Activated CD4-positive, CD25-positive, alpha-beta regulatory T cell treated with anti-CD3 and anti-CD28 coated beads, Interleukin-2, amount 50 U/mL, for 24 hours (primary cell): Measurements from ENCODE around the gene TNK2.
"Not testable (repeated sequence)": the region's sequence is repeated elsewhere in the genome, so short reads cannot be mapped to it uniquely, and the experiment has no call there.

Experiments
- ATAC-seq, 2 donors: fragments of 150-1000 bp; cut with Tn5 transposase; one replicate each; pipeline ENCODE4 v1.10.0; 2021; ENCODE audit warnings: mild to moderate bottlenecking in 1 of 2, moderate library complexity in 1 of 2

Gene TNK2

DNA sequence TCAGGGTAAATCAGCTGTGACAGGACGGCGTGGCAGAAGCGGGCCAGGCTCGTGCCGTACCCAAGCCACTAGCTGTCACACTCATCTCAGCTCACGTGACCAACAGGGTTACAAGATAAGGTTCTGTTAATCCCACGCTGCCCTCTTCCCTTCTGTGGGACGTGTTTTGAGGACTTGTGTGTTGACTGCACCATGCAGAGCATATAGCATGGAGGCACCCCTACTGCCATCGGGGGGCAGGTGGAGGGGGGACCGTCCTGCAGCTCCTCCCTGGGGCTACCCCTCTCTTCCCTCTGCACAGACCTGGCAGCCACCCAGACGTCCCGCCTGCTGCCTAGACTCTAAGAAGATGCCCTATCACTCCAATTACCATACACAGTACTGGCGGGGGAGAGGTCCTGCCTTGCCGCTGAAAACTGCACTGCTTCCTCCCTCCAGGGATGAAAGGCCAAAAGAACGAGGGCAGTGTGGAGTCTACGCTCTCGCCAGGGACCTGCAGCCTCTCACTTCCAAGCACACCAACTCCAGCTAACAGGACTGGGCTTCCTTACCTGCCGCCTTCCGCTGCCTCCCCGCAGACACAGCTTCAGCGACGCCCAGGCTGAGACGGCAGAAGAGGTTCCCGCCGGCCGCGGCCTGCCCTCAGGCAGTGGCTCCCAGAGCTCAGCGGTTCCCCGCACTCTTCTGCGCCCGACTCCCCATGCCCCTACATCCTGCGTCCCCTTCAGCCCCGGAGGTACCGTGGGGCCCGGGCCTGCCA lies at the start of gene TNK2:
TSS of gene TNK2 (minus strand) at position 618 of the 760 bp plus-strand sequence. CDS start 19,963 bp downstream, outside the sequence.
- peak; percentile 26 to 30 for ATAC-seq

DNA sequence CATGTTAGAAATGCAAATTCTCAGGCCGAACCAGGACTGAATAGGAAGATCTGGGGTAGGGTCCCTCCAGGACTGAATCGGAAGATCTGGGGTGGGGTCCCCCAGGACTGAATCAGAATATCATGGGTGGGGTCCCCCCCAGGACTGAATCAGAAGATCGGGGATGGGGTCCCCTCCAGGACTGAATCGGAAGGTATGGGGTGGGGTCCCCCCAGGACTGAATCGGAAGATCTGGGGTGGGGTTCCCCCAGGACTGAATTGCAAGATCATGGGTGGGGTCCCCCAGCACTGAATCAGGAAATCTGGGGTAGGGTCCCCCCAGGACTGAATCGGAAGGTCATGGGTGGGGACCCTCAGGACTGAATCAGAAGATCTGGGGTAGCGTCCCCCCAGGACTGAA lies 48.2 kb upstream of the TNK2 start:
- no peak for ATAC-seq

DNA sequence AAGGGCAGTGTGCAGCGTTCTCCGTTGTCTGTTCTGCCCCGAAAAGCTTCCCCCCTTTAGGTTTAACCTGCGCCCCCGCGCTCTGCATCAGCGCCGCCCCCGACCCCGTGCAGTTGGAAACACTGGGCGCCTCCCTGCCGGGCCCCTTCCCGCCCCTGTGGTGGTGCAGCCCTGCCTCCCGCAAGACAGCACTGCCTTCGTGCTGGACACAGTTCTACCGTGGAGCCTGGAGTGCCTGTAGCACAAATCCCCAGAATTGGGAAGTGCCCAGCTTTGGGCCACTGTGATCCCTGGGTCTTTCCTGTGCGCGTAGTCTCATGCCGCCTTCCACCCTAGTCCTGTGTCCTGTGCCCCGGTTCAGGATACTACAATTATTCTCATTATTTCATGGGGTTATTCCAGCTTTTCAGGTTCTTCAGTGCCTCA lies 47.1 kb upstream of the TNK2 start:
- ATAC-seq: not testable (repeated sequence)

DNA sequence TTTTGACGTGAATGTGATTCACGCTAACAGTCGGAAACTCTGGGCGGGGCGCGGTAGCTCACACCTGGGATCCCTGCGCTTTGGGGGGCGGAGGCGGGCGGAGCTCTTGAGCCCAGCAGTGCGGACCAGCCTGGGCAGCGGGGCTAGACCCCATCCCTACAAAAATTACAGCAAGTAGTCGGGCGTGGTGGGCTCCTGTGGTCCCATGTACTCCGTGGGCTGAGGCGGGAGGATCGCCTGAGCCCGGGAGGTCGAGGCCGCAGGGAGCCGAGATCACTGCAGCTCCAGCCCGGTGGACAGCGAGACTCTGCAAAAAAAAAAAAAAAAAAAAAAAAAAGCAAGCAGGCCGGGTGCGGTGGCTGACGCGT lies 46.4 kb upstream of the TNK2 start:
- ATAC-seq: peak; percentile 55 to 56

DNA sequence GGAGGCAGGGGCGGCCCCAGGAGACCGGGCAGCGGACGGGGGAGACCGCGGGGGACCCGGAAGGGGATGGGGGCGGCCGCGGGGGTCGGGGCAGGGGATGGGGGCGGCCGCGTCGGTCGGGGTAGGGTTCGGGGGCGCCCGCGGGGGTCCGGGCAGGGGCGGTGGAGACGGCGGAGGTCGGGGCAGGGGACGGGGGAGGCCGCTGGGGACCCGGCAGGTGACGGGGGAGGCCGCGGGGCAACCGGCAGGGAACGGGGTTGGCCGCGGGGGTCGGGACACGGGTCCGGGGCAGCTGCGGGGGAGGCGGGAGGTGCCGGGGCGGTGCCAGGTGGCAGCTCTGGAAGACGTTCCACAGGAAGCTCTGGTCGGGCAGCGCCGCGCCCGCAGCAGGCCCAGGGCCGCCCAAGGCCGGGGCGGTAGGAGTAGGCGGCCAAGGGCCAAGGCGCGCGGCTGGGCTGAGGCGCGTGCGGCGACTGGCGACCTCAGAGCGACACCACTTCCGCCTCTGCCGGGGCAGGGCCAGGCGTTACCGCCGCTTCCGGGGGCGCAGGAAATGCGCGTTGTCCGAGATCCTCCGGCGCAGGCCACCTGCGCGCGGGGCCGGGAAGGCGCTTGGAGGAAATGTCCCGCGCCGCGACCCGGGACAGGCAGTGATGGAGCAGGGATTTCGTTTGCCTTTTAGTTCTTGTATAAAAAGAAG lies 45.9 kb upstream of the TNK2 start:
- ATAC-seq: peak; percentile 97

DNA sequence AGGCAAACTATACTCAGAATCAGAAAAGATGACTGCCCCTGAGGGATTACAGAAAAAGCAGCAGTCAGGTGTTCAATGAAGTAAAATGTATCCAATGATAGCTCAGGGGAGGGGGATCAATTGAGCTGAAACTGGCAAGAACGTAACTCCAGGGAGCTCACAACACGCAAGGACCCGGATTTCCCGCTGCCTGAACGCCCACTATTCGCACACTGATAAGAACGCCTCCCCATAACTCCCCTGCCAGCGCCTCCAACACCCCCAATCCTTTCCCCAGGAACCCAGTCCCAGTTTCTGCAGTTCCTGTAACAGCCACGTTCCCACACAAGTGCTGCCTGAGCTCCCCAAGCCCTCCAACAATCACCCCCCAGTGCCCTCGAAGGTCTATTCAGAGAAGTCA lies 44.2 kb upstream of the TNK2 start:
- ATAC-seq: not testable (repeated sequence)

DNA sequence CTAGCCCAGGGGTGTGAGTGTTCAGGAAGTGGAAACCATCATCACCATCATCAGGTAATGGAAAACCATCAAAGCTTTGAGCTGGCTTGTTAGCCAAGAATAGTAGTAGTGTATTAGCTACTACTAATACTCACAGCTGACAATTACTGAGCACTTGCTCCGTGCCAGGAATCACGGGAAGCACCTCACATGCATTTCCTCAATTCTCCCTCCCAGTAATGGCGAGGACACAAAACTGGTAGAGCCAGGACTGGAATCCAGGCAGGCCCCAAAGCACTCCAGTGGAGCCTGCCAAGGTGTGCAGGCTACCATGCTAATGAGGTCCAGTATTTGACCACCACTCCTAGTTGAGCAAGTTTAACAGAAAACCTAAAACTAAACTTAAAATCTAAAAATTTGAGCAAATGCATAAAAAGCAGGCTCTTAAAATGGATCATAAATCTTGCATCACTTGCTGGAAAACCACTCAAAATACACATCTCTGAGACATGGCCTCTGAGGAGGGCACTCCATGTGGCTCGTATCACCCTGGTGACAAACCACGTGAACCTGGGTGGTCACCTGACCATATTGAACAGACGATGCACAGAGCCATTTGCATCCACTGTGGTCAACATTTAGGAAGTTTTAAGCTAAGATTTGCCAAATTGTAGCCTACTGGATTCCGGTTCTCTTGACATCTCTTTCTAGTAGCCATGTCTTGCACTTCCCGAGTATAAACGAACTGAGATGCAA lies 43.3 kb upstream of the TNK2 start:
- ATAC-seq: not testable (repeated sequence)

DNA sequence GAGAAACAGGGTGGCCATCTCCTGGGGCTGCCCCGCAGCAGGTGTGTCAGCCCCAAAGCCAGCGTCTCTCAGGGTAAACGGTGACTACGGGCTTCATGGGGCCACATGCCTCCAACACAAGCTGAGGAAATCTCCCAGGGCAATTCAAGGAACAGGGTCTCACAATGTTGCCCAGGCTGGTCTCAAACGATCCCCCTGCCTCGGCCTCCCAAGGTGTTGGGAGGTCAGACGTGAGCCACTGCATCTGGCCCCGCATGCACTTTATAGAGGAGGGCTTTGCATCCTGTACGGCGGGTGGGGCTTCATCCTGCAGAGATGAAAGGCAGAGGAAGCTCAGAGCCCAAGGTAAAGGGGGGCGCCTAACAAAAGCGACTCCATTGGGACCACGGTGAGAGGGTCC lies 42.4 kb upstream of the TNK2 start:
- not testable (repeated sequence) for ATAC-seq

DNA sequence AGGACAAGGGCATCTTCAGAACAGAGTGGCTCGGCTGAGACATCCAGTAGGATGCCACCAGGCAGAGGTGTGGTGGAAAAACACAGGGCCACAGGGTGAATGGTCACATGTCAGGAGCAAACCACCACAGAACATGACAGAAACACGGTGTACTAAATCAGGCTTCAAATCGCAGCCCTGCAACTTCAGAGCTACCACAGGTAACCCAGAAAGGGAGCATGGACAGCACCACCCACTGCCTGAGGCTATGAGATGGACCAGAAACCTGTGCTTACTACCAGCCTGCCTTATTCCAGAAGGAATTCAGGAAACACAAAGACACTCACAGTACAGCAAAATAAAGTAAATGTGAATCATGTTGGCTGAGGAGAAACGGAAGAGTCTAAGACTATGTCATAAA lies 41.8 kb upstream of the TNK2 start:
- ATAC-seq: not testable (repeated sequence)

DNA sequence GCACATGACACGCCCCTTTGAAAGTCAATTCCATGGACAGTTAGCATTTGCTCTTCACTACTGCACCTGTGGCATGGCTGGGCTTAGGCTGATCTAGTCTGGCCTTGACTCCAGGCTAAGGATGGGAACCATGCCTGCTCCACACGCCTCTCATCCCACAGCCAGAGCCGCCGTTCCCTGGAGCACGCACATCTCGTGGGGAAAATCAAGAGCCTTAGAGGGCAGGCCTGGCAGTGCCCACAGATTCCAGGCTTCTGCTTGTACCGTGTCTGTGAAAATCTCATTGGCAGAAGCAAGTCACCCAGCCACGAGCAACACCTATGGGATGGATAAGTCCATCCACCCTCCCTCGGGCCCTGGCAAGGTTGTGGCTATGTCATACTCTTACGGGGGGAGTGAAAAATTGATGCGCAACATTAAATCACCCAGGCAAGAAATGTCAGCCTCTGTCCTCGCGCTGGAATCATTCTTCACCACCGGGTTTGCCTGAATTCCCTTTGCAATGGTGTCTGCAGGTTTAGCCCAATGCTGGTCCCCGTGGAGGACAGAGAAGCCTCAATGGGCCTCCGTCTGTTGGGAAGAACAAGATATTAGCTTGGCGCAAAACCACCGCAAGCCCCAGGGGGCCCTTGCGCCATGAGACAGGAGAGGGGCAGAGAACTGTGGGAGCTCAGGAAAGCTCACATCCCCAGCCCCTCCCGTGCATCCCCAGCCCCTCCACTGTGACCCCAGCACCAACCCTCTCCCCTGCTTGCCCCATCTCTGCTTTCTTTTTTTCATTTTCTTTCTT lies 38.8 kb upstream of the TNK2 start:
- not testable (repeated sequence) for ATAC-seq

DNA sequence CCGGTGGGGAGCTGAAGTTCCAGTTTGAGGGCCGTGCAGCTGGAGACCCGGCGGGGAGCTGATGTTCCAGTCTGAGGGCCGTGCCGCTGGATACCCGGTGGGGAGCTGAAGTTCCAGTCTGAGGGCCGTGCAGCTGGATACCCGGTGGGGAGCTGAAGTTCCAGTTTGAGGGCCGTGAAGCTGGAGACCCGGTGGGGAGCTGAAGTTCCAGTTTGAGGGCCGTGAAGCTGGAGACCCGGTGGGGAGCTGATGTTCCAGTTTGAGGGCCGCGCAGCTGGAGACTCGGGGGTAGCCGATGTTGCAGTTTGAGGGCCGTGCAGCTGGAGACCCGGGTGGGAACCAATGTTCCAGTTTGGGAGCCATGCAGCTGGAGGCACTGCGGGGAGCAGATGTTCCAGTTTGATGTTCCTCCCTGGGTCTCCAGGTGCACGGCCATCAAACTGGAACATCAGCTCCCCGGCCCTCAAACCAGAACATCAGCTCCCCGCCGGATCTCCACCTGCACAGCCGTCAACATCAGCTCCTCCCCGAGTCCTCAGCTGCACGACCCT lies 33.0 kb upstream of the TNK2 start:
- ATAC-seq: not testable (repeated sequence)

DNA sequence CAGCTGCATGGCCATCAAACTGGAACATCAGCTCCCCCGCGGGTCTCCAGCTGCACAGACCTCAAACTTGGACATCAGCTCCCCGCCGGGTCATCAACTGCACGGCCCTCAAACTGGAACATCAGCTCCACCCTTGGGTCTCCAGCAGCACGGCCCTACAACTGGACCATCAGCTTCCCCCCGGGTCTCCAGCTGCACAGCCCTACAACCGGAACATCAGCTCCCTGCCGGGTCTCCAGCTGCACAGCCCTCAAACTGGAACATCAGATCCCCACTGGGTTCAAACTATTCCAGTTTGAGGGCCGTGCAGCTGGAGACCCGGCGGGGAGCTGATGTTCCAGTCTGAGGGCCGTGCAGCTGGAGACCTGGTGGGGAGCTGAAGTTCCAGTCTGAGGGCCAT lies 32.5 kb upstream of the TNK2 start:
- ATAC-seq: not testable (repeated sequence)

DNA sequence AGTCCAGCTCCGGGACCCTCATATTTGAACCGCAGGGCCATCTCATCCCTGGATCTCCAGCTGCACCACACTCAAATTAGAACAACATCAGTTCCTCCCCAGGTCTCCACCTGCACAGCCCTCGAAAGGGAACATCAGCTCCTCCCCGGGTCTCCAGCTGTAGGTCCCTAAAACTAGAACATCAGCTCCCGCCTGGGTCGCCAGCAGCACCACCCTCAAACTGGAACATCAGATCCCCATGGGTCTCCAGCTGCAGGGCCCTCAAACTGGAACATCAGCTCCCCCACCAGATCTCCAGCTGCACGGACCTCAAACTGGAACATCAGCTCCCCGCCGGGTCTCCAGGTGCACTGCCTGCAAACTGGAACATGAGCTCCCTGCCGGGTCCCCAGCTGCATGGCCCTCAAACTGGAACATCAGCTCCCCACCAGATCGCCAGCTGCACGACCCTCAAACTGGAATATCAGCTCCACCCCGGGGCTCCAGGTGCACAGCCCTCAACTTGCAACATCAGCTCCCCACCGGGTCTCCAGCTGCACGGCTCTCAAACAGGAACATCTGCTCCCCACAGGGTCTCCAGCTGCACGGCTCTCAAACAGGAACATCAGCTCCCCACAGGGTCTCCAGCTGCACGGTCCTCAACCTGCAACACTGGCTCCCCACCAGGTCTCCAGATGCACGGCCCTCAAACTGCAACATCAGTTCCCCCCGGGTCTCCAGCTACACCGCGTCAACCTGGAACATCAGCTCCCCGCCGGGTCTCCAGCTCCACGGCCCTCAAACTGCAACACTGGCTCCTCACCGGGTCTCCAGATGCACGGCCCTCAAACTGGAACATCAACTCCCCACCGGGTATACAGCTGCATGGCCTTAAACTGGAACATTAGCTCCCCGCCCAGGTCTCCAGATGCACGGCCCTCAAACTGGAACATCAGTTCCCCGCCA lies 31.4 kb upstream of the TNK2 start:
- ATAC-seq: not testable (repeated sequence)

DNA sequence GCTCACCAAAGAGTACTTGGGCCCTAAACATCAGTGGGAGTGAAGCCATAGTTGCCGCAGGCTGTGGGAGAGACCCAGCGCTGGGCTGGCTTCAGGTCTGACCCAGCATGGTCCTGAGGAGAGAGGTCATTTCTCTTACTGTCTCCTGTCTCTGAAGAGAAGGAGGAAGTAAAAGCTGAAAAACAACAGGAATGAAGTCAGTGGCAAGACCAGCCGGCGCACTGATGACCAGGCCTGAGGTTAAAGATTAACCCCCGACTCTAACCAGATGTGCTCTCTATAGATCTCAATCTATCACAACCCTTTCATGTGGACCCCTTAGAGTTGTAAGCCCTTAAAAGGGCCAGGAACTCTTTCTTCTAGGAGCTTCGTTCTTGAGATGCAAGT lies 24.7 kb upstream of the TNK2 start:
- not testable (repeated sequence) for ATAC-seq

DNA sequence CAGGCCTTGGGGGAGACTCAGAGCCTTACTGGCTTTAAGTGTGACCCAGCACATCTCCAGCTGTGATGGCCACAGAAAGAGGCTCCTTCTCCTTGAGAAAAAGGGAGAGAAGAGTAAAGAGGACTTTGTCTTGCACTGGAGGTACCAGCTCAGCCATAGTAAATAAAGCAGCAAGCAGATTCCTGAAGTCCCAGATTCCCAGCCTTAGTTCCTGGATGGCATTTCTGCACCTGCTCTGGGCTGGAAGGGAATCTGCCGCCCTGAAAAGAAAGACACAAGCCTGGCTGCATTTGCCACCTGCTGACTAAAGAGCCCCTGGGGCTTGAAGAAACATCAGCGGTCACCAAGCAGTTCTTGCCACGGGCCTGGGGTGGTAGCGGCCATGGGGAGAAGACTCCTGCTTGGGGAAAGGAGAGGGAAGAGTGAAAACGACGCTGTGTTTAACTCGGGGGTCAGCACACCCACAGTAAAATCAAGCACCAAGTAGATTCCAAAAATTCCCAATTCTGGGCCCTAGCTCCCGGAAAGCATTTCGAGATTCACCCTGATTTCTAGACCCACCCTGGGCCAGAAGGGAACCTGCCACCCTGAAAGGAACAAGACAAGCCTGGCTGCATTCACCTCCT lies 24.2 kb upstream of the TNK2 start:
- no peak for ATAC-seq

DNA sequence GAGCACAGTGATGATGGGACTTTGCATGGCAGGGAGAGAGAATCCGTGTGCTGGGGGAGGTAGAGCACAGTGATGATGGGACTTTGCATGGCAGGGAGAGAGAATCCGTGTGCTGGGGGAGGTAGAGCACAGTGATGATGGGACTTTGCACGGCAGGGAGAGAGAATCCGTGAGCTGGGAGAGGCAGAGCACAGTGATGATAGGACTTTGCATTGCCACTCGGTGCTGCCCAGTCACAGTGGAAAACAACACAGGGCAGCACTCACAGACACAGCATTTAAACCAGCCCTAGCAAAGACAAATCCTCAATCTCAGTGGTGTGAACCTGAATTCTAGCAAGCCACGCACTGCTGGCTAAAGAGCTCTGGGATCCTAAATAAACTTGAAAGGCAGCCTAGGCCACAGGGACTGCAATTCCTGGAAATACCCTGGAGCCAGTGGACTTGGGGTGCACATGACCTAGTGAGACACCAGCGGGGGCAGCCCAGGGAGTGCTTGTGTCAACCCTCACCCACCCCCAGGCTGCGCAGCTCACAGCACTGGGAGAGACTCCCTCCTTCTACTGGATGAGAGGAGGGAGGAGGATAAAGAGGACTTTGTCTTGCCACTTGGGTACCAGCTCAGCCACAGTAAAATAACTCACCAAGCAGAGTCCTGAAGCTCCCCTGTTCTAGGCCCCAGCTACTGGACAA lies 23.4 kb upstream of the TNK2 start:
- no peak for ATAC-seq

DNA sequence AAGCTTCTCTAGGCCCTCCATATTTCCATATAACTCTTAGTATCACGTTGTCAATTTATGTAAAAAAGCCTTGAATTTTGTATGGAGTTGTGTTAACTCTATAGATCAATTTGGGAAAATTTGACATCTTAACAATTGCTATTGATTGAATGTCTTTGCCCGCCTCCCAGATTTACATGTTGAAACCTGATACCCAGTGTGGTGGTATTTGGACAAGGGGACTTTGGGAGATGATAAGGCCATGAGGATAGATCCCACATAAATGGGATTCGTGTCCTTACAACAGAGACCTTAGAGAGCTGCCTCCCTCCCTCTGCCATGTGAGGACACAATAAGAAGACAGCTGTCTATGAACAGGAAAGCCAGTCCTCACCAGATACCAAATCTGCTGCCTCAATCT lies 21.1 kb upstream of the TNK2 start:
- ATAC-seq: no peak

DNA sequence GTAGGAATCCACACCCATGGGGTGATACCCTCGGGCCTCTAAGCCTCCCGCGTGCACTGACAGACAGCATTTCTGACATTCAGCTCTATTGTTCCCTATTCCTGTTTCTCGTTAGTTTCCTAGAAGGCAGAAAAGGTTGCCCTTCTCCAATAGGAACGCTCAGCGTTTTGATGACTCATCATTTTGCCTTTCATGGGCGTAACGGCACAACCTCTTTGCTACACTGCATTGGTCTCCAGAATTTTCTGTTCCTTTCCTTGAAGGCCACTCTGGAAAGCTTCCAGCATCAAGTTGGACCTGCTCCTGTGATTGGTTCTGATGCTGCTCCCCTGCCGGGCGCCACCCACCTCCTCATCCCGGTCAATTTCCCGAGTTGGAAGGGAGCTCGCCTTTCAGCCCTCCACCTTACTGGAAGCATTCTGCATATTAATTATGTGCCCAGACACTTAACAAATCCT lies 13.0 kb upstream of the TNK2 start:
- no peak for ATAC-seq

DNA sequence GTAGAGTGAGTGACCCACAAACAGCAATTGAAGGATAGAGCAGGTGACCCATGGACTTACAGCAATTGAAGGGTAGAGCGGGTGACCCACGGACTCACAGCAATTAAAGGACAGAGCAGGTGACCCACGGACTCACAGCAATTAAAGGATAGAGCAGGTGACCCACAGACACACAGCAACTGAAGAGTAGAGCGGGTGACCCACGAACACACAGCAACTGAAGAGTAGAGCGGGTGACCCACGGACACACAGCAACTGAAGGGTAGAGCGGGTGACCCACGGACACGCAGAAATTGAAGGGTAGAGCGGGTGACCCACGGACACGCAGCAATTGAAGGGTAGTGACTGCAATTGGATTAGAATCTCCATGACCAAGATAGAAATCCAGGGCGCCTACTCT lies 9.8 kb upstream of the TNK2 start:
- ATAC-seq: no peak

DNA sequence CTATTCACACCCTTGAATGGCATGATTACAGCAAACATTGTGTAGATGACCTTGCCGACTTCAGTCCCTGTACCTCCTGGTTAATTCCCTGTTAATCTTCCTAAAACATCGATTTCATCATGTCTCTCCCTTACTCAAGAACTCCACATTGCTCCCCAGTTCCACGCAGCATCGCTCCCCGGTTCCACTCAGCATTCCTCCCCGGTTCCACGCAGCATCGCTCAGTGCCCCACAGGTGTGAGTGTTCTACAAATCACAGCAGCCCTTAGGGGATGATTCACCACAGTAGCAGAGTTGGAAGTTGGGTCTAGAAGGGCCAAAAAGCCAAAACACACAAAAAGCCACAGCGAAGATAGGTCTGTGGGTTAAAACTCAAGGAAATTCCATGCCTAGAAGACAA lies 8.6 kb upstream of the TNK2 start:
- no peak for ATAC-seq
